ENCODE measurements around the gene HOXC6.

The HOXC6 gene

DNA sequence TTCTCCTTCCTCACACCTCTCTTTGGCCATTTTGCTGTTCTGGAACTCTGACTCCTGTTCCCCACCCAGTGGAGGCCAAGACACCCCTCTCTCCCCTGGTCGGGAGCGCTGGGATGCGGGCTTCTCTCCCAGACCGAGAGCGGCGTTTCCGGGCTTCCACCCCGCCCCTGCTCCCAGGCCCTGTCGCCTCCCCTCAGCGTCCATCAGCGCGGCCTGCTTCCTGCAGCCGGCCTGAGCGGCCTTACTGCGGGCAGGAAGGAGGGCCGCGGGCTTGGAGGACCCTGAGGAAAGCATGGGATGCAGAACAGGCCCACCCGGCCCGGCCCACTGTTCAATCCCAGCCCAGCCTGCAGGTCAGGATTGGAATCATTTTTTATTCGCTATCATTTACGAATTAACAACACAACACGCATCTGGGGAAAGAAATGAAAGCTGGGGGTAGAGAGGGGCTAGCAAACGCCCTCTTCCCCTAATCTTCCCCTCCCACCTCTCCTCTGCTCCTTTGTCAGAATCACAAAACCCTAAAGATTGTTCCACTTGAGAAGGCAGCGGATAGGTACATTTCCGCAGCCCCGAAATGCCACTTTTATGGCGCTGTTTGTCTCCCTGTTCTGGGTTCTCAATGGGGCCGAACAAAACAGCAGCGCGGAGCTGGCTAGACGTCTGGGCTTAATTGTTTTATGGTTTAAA, 23.3 kb upstream of the HOXC6 start:
- no peak for ATAC-seq
- no peak for TF ChIP-seq ARNTL (CRISPR knock-in tag; IDR thresholded peaks at IDR 0.05; ENCODE audit: borderline replicate concordance, low read depth)
- TF ChIP-seq ZNF70 (CRISPR knock-in tag; IDR thresholded peaks at IDR 0.05): no peak
- TF ChIP-seq, protein P1, sequence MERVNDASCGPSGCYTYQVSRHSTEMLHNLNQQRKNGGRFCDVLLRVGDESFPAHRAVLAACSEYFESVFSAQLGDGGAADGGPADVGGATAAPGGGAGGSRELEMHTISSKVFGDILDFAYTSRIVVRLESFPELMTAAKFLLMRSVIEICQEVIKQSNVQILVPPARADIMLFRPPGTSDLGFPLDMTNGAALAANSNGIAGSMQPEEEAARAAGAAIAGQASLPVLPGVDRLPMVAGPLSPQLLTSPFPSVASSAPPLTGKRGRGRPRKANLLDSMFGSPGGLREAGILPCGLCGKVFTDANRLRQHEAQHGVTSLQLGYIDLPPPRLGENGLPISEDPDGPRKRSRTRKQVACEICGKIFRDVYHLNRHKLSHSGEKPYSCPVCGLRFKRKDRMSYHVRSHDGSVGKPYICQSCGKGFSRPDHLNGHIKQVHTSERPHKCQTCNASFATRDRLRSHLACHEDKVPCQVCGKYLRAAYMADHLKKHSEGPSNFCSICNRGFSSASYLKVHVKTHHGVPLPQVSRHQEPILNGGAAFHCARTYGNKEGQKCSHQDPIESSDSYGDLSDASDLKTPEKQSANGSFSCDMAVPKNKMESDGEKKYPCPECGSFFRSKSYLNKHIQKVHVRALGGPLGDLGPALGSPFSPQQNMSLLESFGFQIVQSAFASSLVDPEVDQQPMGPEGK (CRISPR knock-in tag; IDR thresholded peaks at IDR 0.05; ENCODE audit: borderline replicate concordance): no peak

DNA sequence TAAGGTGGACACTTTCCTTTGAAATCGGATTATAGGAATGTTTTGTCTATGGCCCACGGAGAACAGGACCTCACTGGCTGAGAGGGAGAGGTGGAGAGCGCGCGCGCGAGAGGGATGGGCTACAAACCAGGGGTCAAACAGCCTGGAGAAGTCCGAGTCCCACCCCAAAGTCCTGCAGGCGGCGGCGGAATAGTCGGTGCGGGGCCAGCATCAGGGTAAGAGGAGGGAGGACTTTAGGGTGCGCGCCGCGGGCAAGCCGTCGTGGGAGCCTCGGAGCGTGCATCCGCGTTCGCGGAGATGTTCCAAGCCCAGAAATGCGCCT, 22.7 kb upstream of the HOXC6 start:
- ATAC-seq: no peak
- no peak for TF ChIP-seq OSR1 (CRISPR knock-in tag; IDR thresholded peaks at IDR 0.05)
- TF ChIP-seq ZC3H10 (CRISPR knock-in tag; IDR thresholded peaks at IDR 0.05): no peak
- no peak for TF ChIP-seq GLIS3 (CRISPR knock-in tag; IDR thresholded peaks at IDR 0.05)
- no peak for TF ChIP-seq ZNF70 (CRISPR knock-in tag; IDR thresholded peaks at IDR 0.05)
- TF ChIP-seq RARB (CRISPR knock-in tag; IDR thresholded peaks at IDR 0.05): no peak
- TF ChIP-seq ZNF8 (CRISPR knock-in tag; IDR thresholded peaks at IDR 0.05): no peak
- TF ChIP-seq, protein P1 (CRISPR knock-in tag; IDR thresholded peaks at IDR 0.05; ENCODE audit: borderline replicate concordance): no peak
- no peak for TF ChIP-seq ZNF565 (CRISPR knock-in tag; conservative IDR thresholded peaks at IDR 0.05; ENCODE audit: low read depth)
- TF ChIP-seq, protein P2, sequence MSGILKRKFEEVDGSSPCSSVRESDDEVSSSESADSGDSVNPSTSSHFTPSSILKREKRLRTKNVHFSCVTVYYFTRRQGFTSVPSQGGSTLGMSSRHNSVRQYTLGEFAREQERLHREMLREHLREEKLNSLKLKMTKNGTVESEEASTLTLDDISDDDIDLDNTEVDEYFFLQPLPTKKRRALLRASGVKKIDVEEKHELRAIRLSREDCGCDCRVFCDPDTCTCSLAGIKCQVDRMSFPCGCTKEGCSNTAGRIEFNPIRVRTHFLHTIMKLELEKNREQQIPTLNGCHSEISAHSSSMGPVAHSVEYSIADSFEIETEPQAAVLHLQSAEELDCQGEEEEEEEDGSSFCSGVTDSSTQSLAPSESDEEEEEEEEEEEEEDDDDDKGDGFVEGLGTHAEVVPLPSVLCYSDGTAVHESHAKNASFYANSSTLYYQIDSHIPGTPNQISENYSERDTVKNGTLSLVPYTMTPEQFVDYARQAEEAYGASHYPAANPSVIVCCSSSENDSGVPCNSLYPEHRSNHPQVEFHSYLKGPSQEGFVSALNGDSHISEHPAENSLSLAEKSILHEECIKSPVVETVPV (CRISPR knock-in tag; IDR thresholded peaks at IDR 0.05): no peak
- no peak for TF ChIP-seq ZFP3 (CRISPR knock-in tag; IDR thresholded peaks at IDR 0.05)
- TF ChIP-seq BACH2 (CRISPR knock-in tag; IDR thresholded peaks at IDR 0.05; ENCODE audit: borderline replicate concordance): no peak
- no peak for TF ChIP-seq ISL1 (CRISPR knock-in tag; IDR thresholded peaks at IDR 0.05)
- TF ChIP-seq, protein P3, sequence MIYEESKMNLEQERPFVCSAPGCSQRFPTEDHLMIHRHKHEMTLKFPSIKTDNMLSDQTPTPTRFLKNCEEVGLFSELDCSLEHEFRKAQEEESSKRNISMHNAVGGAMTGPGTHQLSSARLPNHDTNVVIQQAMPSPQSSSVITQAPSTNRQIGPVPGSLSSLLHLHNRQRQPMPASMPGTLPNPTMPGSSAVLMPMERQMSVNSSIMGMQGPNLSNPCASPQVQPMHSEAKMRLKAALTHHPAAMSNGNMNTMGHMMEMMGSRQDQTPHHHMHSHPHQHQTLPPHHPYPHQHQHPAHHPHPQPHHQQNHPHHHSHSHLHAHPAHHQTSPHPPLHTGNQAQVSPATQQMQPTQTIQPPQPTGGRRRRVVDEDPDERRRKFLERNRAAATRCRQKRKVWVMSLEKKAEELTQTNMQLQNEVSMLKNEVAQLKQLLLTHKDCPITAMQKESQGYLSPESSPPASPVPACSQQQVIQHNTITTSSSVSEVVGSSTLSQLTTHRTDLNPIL (CRISPR knock-in tag; IDR thresholded peaks at IDR 0.05; ENCODE audit: low read depth): no peak
- TF ChIP-seq TCF4 (CRISPR knock-in tag; IDR thresholded peaks at IDR 0.05; ENCODE audit: borderline replicate concordance): no peak
- TF ChIP-seq, protein P4, sequence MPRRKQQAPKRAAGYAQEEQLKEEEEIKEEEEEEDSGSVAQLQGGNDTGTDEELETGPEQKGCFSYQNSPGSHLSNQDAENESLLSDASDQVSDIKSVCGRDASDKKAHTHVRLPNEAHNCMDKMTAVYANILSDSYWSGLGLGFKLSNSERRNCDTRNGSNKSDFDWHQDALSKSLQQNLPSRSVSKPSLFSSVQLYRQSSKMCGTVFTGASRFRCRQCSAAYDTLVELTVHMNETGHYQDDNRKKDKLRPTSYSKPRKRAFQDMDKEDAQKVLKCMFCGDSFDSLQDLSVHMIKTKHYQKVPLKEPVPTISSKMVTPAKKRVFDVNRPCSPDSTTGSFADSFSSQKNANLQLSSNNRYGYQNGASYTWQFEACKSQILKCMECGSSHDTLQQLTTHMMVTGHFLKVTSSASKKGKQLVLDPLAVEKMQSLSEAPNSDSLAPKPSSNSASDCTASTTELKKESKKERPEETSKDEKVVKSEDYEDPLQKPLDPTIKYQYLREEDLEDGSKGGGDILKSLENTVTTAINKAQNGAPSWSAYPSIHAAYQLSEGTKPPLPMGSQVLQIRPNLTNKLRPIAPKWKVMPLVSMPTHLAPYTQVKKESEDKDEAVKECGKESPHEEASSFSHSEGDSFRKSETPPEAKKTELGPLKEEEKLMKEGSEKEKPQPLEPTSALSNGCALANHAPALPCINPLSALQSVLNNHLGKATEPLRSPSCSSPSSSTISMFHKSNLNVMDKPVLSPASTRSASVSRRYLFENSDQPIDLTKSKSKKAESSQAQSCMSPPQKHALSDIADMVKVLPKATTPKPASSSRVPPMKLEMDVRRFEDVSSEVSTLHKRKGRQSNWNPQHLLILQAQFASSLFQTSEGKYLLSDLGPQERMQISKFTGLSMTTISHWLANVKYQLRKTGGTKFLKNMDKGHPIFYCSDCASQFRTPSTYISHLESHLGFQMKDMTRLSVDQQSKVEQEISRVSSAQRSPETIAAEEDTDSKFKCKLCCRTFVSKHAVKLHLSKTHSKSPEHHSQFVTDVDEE (CRISPR knock-in tag; IDR thresholded peaks at IDR 0.05): no peak
- no peak for TF ChIP-seq ARNTL (CRISPR knock-in tag; IDR thresholded peaks at IDR 0.05; ENCODE audit: borderline replicate concordance, low read depth)
- TF ChIP-seq TOX (CRISPR knock-in tag; IDR thresholded peaks at IDR 0.05; ENCODE audit: borderline replicate concordance): no peak
- no peak for TF ChIP-seq CSDC2 (CRISPR knock-in tag; IDR thresholded peaks at IDR 0.05)

DNA sequence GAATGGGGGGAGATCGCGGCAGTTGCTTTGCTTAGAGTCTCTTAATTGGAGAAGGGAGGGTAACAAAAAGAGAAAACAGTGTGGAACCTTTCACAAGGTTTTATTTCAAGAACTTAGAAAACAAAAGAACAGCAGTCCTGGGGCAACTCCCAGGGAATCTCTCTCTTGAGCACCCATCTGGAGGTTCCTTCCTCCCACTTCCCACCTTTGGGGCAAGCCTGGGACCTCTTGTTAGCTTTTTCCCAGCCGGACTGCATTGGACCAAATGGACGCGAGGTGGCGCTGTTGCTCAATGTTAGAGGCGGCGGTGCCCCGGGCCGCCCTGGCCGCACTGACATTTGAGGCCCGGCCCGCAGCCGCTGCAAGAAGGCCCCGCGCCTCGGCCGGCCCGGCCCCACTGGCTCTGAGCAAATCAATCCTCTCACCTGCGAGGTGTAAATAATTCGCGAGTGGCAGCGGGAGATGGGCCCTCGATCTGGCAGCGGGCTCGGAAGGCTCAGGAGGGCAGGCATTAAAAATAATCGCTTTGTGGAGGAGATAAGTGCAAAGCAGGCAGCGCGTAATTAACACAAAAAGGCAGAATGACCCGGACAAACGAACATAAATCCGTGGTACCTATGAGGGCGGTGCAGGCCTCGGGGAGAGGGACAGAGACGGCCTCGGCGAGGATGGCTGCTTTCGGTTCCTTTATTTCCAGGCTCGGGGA, 22.2 kb upstream of the HOXC6 start:
- TF ChIP-seq ZNF70 (CRISPR knock-in tag; IDR thresholded peaks at IDR 0.05): no peak
- ATAC-seq: peak; percentile 88

All from SK-N-SH treated with all-trans-retinoic acid at 6 μM for 48 hours (cell line).